Measurements from ENCODE around the gene IRF6.

GRCh38 chr1:209802117-209802779 is 3.7 kb downstream of the IRF6 start:
- no peak for TF ChIP-seq CTCF (IDR thresholded peaks at IDR 0.05)
- no peak for TF ChIP-seq ZSCAN18 (CRISPR knock-in tag; IDR thresholded peaks at IDR 0.05)
- no peak for TF ChIP-seq SMAD4 (CRISPR knock-in tag; IDR thresholded peaks at IDR 0.05)
